Right lobe of liver (tissue), 6 donors: ENCODE data around the gene RUNX2. TPM values are rescaled to one million over a fixed set of nuclear protein-coding genes. Genes with fewer than 3 reads are reported as not detected.

ENCODE experiments used
- ATAC-seq, 4 donors: fragments of 200-7000 bp; cut with Tn5 transposase; one replicate each; pipeline ENCODE4 v1.9.1; 2020; ENCODE audit warnings: mild to moderate bottlenecking in 4 of 4, moderate library complexity in 4 of 4
- DNase-seq, 3 donors: peaks; one replicate each; pipeline ENCODE4 v3.0.0-alpha.2; 2020
- H3K27ac ChIP-seq, 3 donors: fragments of 200-600 bp; one replicate each; pipeline ENCODE4 v1.8.0; 2022
- H3K27me3 ChIP-seq, 2 donors: fragments of 200-600 bp; one replicate each; pipeline ENCODE4 v1.8.0; 2022
- H3K36me3 ChIP-seq, 4 donors: fragments of 200-600 bp; sonication (generic) in 1 of 4; one replicate each; pipeline versions ENCODE4 v1.5.1 to v1.8.0; 2017 to 2022; ENCODE audit warnings: control low read depth in 1 of 4
- H3K4me1 ChIP-seq, 4 donors: fragments of 200-600 bp; sonication (generic) in 1 of 4; one replicate each; pipeline versions ENCODE4 v1.5.1 to v1.8.0; 2017 to 2022; ENCODE audit warnings: control low read depth in 1 of 4
- H3K4me3 ChIP-seq, 3 donors: fragments of 200-600 bp; one replicate each; pipeline ENCODE4 v1.8.0; 2022
- H3K9me3 ChIP-seq, 4 donors: fragments of 200-600 bp; sonication (generic) in 1 of 4; one replicate each; pipeline versions ENCODE4 v1.5.1 to v1.8.0; 2017 to 2022; ENCODE audit warnings: control low read depth in 1 of 4
- POLR2A ChIP-seq: fragments of 450-650 bp; IDR thresholded peaks from one replicate; pipeline ENCODE4 v1.6.1; 2017; ENCODE audit warnings: antibody characterized with exemption, mild to moderate bottlenecking
- WGBS: methylation state at CpG from one replicate; pipeline ENCODE4 v1.1.6; 2018; ENCODE audit warnings: low coverage, low lambda C conversion rate; ENCODE audit not compliant: insufficient coverage; ENCODE audit errors: missing lambda C conversion rate; 5-methylcytosine and 5-hydroxymethylcytosine counted together
- intact Hi-C, 2 donors: fragments of 100-400 bp; cut with DNase I; formaldehyde crosslinking; loops; one replicate each; pipeline versions ENCODE4 v1.11.2 to v1.14.1; 2022
- total RNA-seq, 6 experiments: library from RNA; depleted of rRNA in 2 of 6; stranded (reverse); fragments of >200 nt in 2 of 6; fragmentation: NEBNext Ultra II Directional in 3 of 6; extraction: Animal tissue kit (Norgen Biotek cat#: 25700) in 3 of 6; gene quantifications; one replicate each; pipeline versions ENCODE4 v1.1.0 to v1.2.4, GENCODE V29; 2016 to 2023
- TF ChIP-seq, protein P1 (sequence below), 4 donors: fragments of 200-600 bp in 3 of 4; fragments of 450-650 bp in 1 of 4; IDR thresholded peaks; one replicate each; pipeline versions ENCODE4 v1.5.1 to v1.8.0; 2016 to 2022; ENCODE audit warnings: antibody characterized with exemption in 4 of 4, mild to moderate bottlenecking in 2 of 4
- donor health status: DM: no; HTN: yes; CAD: no.
- donor health status: DM: no; HTN: no; CAD: no.
- donor health status: DM: no; HTN: no; CAD: no.
- donor health status: DM: no; HTN: yes; CAD: no.
- donor health status: DM: no; HTN: yes; CAD: no.

Gene RUNX2
- total RNA-seq, 6 experiments from 2014 or later = 0.15 to 0.80 (median 0.43) TPM

DNA sequence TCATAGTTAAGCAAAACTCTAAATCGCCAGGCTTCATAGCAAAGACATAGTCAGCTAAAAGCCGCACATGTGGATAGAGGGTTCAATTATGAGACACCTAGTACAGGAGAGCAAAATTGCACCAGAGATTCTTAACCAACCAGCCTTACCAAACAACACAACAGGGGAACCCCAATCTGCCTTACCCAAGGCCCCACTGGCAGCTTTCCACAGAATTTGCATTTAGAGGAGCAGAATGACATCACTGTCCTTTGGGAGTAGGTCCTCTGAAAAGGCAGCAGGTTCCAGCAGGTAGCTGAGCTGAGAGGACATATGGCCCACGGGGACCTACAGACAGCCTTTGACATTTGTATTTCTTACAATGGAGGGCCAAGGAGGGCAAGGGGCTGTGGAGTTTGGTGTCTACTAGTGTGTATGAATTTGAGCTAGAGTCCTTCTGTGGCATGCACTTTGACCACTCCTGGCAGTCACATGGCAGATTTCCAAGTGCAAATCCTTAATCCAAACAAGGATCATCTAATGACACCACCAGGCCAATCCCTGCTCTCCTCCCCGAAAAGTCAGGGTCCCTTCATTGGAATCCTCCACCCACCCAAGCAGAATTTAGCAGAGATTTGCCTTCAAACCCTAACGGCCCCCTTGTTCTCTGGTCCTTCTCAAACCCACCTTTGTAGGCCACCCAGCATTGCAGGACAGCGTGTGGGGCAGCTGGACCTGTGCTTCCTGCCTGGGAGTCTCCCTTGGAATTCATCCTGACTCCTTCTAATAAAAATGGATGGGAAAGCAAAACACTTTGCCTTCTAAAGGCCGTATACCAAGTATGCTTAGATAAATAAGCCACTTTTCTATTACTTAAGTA lies 220.8 kb downstream of the RUNX2 start:
- intact Hi-C loops = no loop called here
- ATAC-seq (peak; percentile 83 to 92 (median 86)), DNase-seq (no peak)
- 58% methylated on average over 2 of the region's 7 CpGs for WGBS
- Histone ChIP-seq H3K27me3 (no peaks in the 10 kb centered on the region), H3K4me1 (peaks cover 0 to 13% (median 2%) of the 10 kb centered on the region in 4 donors), H3K36me3 (no peaks in the 10 kb centered on the region), H3K4me3 (no peak overlapping the region), H3K27ac (no peak overlapping the region), H3K9me3 (no peaks in the 10 kb centered on the region)
- TF ChIP-seq, protein P1, sequence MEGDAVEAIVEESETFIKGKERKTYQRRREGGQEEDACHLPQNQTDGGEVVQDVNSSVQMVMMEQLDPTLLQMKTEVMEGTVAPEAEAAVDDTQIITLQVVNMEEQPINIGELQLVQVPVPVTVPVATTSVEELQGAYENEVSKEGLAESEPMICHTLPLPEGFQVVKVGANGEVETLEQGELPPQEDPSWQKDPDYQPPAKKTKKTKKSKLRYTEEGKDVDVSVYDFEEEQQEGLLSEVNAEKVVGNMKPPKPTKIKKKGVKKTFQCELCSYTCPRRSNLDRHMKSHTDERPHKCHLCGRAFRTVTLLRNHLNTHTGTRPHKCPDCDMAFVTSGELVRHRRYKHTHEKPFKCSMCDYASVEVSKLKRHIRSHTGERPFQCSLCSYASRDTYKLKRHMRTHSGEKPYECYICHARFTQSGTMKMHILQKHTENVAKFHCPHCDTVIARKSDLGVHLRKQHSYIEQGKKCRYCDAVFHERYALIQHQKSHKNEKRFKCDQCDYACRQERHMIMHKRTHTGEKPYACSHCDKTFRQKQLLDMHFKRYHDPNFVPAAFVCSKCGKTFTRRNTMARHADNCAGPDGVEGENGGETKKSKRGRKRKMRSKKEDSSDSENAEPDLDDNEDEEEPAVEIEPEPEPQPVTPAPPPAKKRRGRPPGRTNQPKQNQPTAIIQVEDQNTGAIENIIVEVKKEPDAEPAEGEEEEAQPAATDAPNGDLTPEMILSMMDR (IDR thresholded peaks at IDR 0.05) = no peak
- no peak for TF ChIP-seq POLR2A

DNA sequence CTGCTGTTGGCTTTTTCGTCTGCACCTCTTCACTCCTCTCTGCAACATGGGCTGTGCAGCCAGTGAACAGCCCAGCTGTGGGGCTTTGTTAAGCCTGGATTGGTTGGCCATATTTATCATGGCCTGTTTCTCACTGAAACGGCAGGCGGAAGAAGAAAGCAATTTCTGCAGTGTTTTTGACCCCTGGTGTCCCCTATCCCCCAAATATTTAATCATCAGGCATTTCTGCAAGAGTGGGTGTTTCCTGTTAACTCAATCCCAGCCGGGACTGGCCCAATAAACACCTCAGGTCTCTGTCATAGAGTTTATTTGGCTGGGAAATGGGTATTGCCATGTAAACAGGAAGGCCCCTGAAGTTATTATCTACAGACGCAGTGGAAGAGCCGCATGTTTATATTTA lies 224.4 kb downstream of the RUNX2 start:
- DNase-seq (no peak), ATAC-seq (no peak)
- WGBS = 58% methylated on average over 5 of the region's 6 CpGs
- H3K4me1 ChIP-seq = peaks cover 0 to 13% (median 2%) of the 10 kb centered on the region in 4 donors
- H3K27ac ChIP-seq = no peak overlapping the region
- TF ChIP-seq POLR2A = no peak
- TF ChIP-seq, protein P1 (IDR thresholded peaks at IDR 0.05) = no peak
- intact Hi-C loops = no loop called here
- H3K27me3 ChIP-seq = no peaks in the 10 kb centered on the region
- no peaks in the 10 kb centered on the region for H3K9me3 ChIP-seq
- H3K36me3 ChIP-seq = no peaks in the 10 kb centered on the region
- H3K4me3 ChIP-seq = no peak overlapping the region

DNA sequence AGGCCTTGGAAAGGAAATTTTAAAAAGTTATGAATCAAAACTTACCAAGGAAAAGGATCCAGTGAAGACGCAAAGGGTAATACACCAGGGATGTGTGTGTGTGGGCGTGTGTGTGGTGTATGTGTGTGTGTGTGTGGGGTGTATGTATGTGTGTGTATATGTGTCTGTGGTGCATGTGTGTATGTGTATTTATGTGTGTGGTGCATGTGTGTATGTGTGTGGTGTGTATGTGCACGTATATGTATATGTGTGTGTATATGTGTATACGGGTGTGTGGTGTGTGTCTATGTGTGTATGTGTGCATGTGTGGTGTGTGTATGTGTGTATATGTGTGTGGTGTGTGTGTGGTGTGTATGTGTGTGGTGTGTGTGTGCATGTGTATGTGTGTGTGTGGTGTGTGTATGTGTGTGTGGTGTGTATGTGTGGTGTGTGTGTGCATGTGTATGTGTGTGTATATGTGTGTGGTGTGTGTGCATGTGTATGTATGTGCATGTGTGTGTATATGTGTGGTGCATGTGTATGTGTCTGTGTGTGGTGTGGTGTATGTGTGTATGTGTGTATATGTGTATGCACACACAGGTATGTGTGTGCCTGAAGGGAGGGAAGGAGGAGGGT lies 225.7 kb downstream of the RUNX2 start:
- TF ChIP-seq, protein P1 (IDR thresholded peaks at IDR 0.05) = no peak
- TF ChIP-seq POLR2A = no peak
- ATAC-seq (no peak), DNase-seq (no peak)
- no peaks in the 10 kb centered on the region for H3K27me3 ChIP-seq
- no peaks in the 10 kb centered on the region for H3K9me3 ChIP-seq
- H3K27ac ChIP-seq = no peak overlapping the region
- no peaks in the 10 kb centered on the region for H3K36me3 ChIP-seq
- 63% methylated on average over 4 of the region's 4 CpGs for WGBS
- H3K4me3 ChIP-seq = no peak overlapping the region
- H3K4me1 ChIP-seq = peaks cover 0 to 7% (median under 1%) of the 10 kb centered on the region in 4 donors
- intact Hi-C loops = no loop called here

DNA sequence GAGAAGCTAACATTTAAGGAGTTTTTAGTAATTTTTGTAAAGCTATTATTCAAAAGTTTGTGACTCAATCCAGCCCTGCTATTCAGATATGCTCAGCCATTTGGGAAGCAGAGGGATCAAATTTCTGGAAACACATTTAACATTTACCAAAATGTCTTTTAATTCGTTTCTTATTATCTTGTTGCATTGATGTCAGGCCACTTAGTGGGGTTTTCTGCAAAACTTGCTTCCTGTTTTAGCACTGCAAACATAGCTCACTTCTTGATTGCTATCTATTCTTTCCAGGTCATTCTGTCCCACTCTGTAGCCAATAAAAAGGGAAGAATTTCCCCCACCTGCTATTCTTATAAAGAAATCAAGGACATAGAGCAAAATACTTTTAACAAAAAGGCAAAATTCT lies 226.5 kb downstream of the RUNX2 start:
- Histone ChIP-seq H3K27me3 (no peaks in the 10 kb centered on the region), H3K9me3 (no peaks in the 10 kb centered on the region), H3K27ac (no peak overlapping the region), H3K4me1 (no peaks in the 10 kb centered on the region), H3K36me3 (no peaks in the 10 kb centered on the region), H3K4me3 (no peak overlapping the region)
- 17% methylated on average over 1 of the region's 1 CpG for WGBS
- ATAC-seq (no peak), DNase-seq (no peak)
- intact Hi-C loops = no loop called here
- TF ChIP-seq, protein P1 (IDR thresholded peaks at IDR 0.05) = no peak
- no peak for TF ChIP-seq POLR2A
